ENCODE measurements around the gene STRN3.

The STRN3 gene

GRCh38 chr14:30896435-30896834 is 129.7 kb downstream of the STRN3 start:
- Histone ChIP-seq H3K27me3 (no peaks in the 10 kb centered on the region), H3K4me1 (no peaks in the 10 kb centered on the region; the same call in 1 of the 2 replicates), H3K9me3 (no peaks in the 10 kb centered on the region), H3K4me3 (ENCODE audit: low read depth, low read length) (no peak overlapping the region), H3K36me3 (peaks cover 7% of the 10 kb centered on the region)
- no peak for TF ChIP-seq CTCF (IDR thresholded peaks at IDR 0.05; ENCODE audit: low read depth, low read length)
- DNase-seq, result no peak

GRCh38 chr14:30894923-30895515 is 131.2 kb downstream of the STRN3 start:
- TF ChIP-seq CTCF (IDR thresholded peaks at IDR 0.05; ENCODE audit: low read depth, low read length), result no peak
- no peaks in the 10 kb centered on the region; the same call in 1 of the 2 replicates for H3K4me1 ChIP-seq
- peaks cover 5% of the 10 kb centered on the region for H3K36me3 ChIP-seq
- no peaks in the 10 kb centered on the region for H3K27me3 ChIP-seq
- no peaks in the 10 kb centered on the region for H3K9me3 ChIP-seq
- no peak overlapping the region for H3K4me3 ChIP-seq (ENCODE audit: low read depth, low read length)
- no peak for DNase-seq

DNA sequence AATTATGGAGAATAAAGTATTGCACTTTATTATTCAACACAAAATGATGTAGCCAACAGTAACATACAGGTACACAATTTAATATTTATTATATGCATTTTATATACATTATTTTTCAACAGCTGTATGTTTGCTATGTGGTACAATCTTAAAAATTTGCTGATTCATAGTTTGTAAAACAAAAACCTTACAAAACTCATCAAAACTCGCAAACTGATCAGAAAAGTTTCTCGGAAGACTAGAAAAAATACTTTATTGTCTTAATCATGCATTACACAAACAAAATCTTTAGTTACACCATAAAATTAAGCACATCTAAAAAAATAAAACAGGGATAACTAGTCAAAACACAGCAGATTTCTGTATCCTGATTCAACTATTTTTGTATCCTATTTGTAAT is 132.4 kb downstream of the STRN3 start:
- peaks cover 5% of the 10 kb centered on the region for H3K36me3 ChIP-seq
- no peak for DNase-seq

GRCh38 chr14:30889244-30889594 is 137.0 kb downstream of the STRN3 start:
- Histone ChIP-seq H3K9me3 (no peaks in the 10 kb centered on the region), H3K36me3 (no peaks in the 10 kb centered on the region; the same call in 1 of the 2 replicates), H3K4me1 (no peaks in the 10 kb centered on the region), H3K4me3 (ENCODE audit: low read depth, low read length) (no peak overlapping the region), H3K27me3 (no peaks in the 10 kb centered on the region)
- TF ChIP-seq CTCF (IDR thresholded peaks at IDR 0.05; ENCODE audit: low read depth, low read length), result no peak
- no peak for DNase-seq

More for the DNA sequence above, 132.4 kb downstream of the STRN3 start:
- Histone ChIP-seq H3K4me3 (ENCODE audit: low read depth, low read length) (no peak overlapping the region), H3K27me3 (no peaks in the 10 kb centered on the region), H3K9me3 (no peaks in the 10 kb centered on the region), H3K4me1 (no peaks in the 10 kb centered on the region; the same call in 1 of the 2 replicates)
- TF ChIP-seq CTCF (IDR thresholded peaks at IDR 0.05; ENCODE audit: low read depth, low read length), result no peak

GRCh38 chr14:30888480-30889243 is 137.5 kb downstream of the STRN3 start:
- no peaks in the 10 kb centered on the region for H3K9me3 ChIP-seq
- H3K27me3 ChIP-seq, result no peaks in the 10 kb centered on the region
- TF ChIP-seq CTCF (IDR thresholded peaks at IDR 0.05; ENCODE audit: low read depth, low read length), result no peak
- no peak overlapping the region for H3K4me3 ChIP-seq (ENCODE audit: low read depth, low read length)
- H3K36me3 ChIP-seq, result no peaks in the 10 kb centered on the region; the same call in 1 of the 2 replicates
- H3K4me1 ChIP-seq, result no peaks in the 10 kb centered on the region
- DNase-seq, result no peak

Data from BE2C (cell line).